ENCODE measurements around the gene WHRN. TPM values are rescaled to one million over a fixed set of nuclear protein-coding genes. Genes with fewer than 3 reads are reported as not detected.
A peak's percentile ranks its signal among the peaks of the same experiment; 100 is the strongest.

The WHRN gene
- total and polyA plus RNA-seq, 2 of the 13 experiments (the other 11 are each of a cell fraction or from before 2014, with no cell fraction given) = 2.3 to 5.3 TPM

GRCh38 chr9:114433720-114434255, 71.5 kb downstream of the WHRN start (continued):
- TF ChIP-seq ZNF639 (CRISPR knock-in tag; conservative IDR thresholded peaks at IDR 0.05) (no peak), HNRNPH1 (optimal IDR thresholded peaks at IDR 0.05; ENCODE audit: low read depth, low read length) (no peak), ESRRA (CRISPR knock-in tag; IDR thresholded peaks at IDR 0.05; ENCODE audit: low read depth) (peak; percentile 83), ZNF136 (CRISPR knock-in tag; IDR thresholded peaks at IDR 0.05; ENCODE audit: low read depth) (no peak), HOXD1 (CRISPR knock-in tag; IDR thresholded peaks at IDR 0.05) (no peak), CC2D1A (CRISPR knock-in tag; IDR thresholded peaks at IDR 0.05) (no peak), FOXA3 (CRISPR knock-in tag; IDR thresholded peaks at IDR 0.05) (no peak), NR2F6 (IDR thresholded peaks at IDR 0.05) (0 out of 2 replicates have a peak, but pooled peaks have one; percentile 37), NR2F6 (CRISPR knock-in tag; IDR thresholded peaks at IDR 0.05) (peak; percentile 15; the same call in 1 of the 2 replicates), ZBTB44 (CRISPR knock-in tag; IDR thresholded peaks at IDR 0.05) (no peak), ZBTB14 (CRISPR knock-in tag; IDR thresholded peaks at IDR 0.05) (no peak), RARA (CRISPR knock-in tag; IDR thresholded peaks at IDR 0.05) (peak; percentile 51; the same call in 1 of the 2 replicates), SIN3B (IDR thresholded peaks at IDR 0.05; ENCODE audit: low read length) (no peak), ZNF629 (CRISPR knock-in tag; conservative IDR thresholded peaks at IDR 0.05) (no peak), ZMYM3 (CRISPR knock-in tag; IDR thresholded peaks at IDR 0.05) (0 out of 2 replicates have a peak, but pooled peaks have one; percentile 48), AHDC1 (CRISPR knock-in tag; IDR thresholded peaks at IDR 0.05; ENCODE audit: borderline replicate concordance) (no peak), ZNF282 (IDR thresholded peaks at IDR 0.05; ENCODE audit: partially characterized antibody) (no peak), IRF9 (CRISPR knock-in tag; IDR thresholded peaks at IDR 0.05; ENCODE audit: borderline replicate concordance) (no peak), GFI1 (CRISPR knock-in tag; IDR thresholded peaks at IDR 0.05; ENCODE audit: borderline replicate concordance) (0 out of 2 replicates have a peak, but pooled peaks have one; percentile 43)

All from HepG2 (cell line).